GM12878 (cell line): ENCODE results near the gene GPR31. TPM values are rescaled to one million over a fixed set of nuclear protein-coding genes. Genes with fewer than 3 reads are reported as not detected.

Experiments used
- CBX5 ChIP-seq: sonication (generic); IDR thresholded peaks from 2 replicates; pipeline ENCODE4 v1.6.1; 2016; ENCODE audit warnings: low read depth, moderate library complexity, mild to moderate bottlenecking, inconsistent platforms
- CHD2 ChIP-seq: IDR thresholded peaks from 2 replicates; pipeline ENCODE4 v1.6.1; 2011; ENCODE audit warnings: low read depth, low read length, improper control_type of control experiment, borderline replicate concordance
- CREM ChIP-seq: IDR thresholded peaks from 2 replicates; pipeline ENCODE4 v1.6.1; 2014; ENCODE audit warnings: antibody characterized with exemption, low read depth
- EED ChIP-seq: sonication (generic); IDR thresholded peaks from 2 replicates; pipeline ENCODE4 v1.6.1; 2016; ENCODE audit warnings: antibody characterized with exemption, low read depth
- EP300 ChIP-seq, 2 experiments: fragments of 150-350 bp in 1 of 2; IDR thresholded peaks; 2 replicates each; pipeline ENCODE4 v1.6.1; 2011 to 2012; ENCODE audit warnings: low read depth in 2 of 2, low read length in 2 of 2, borderline replicate concordance in 1 of 2, improper control_type of control experiment in 1 of 2, inconsistent platforms in 1 of 2; ENCODE audit not compliant: control insufficient read depth in 1 of 2
- GABPA ChIP-seq: IDR thresholded peaks from 2 replicates; pipeline ENCODE4 v1.6.1; 2014; ENCODE audit warnings: antibody characterized with exemption, low read depth, mild to moderate bottlenecking, inconsistent platforms
- IKZF1 ChIP-seq: fragments of 450-650 bp; conservative IDR thresholded peaks from 2 replicates; pipeline ENCODE4 v1.6.1; 2017; ENCODE audit warnings: antibody characterized with exemption, mild to moderate bottlenecking
- JUND ChIP-seq: IDR thresholded peaks from 2 replicates; pipeline ENCODE4 v1.6.1; 2012; ENCODE audit warnings: low read depth, mild to moderate bottlenecking, low read length, improper control_type of control experiment, moderate library complexity
- RB1 ChIP-seq: fragments of 450-650 bp; formaldehyde crosslinking; IDR thresholded peaks from 2 replicates; pipeline ENCODE4 v1.6.1; 2017; ENCODE audit warnings: mild to moderate bottlenecking, borderline replicate concordance
- RELA ChIP-seq: fragments of 450-650 bp; IDR thresholded peaks from 2 replicates; pipeline ENCODE4 v1.8.0; 2014; ENCODE audit warnings: borderline replicate concordance; ENCODE audit not compliant: partially characterized antibody
- STAT1 ChIP-seq: fragments of 450-650 bp; conservative IDR thresholded peaks from 2 replicates; pipeline ENCODE4 v1.6.1; 2014; ENCODE audit warnings: antibody characterized with exemption, mild to moderate bottlenecking
- ZNF24 ChIP-seq: fragments of 450-650 bp; IDR thresholded peaks from 2 replicates; pipeline ENCODE4 v1.6.1; 2017; ENCODE audit warnings: antibody characterized with exemption, mild to moderate bottlenecking
- polyA plus RNA-seq, 11 experiments: library from polyadenylated mRNA; depleted of rRNA in 4 of 11; unstranded in 6 of 11; stranded (reverse) in 5 of 11; fragments of >200 nt; fragmentation: Nextera tagmentation in 4 of 11; fragmentation: Illumina TruSeq in 1 of 11; extraction: Ambion mirVana in 4 of 11; extraction: Trizol in 1 of 11; gene quantifications; 1 replicate in 1 of 11; 2 replicates in 10 of 11; pipeline versions ENCODE4 v1.2.1 to v1.2.3, GENCODE V29; 2011 to 2016; ENCODE audit warnings: inconsistent platforms in 2 of 11, missing spikeins in 2 of 11, low read depth in 1 of 11
- total RNA-seq, 4 experiments: library from RNA; depleted of rRNA in 3 of 4; stranded (reverse); fragments of >200 nt in 3 of 4; fragmentation: Illumina TruSeq in 1 of 4; extraction: Trizol in 1 of 4; gene quantifications; 2 replicates each; pipeline versions ENCODE4 v1.2.1 to v1.2.3, GENCODE V29; 2013 to 2021
- TF ChIP-seq, protein P1 (sequence below): fragments of 450-650 bp; IDR thresholded peaks from 2 replicates; pipeline ENCODE4 v1.6.1; 2018; ENCODE audit warnings: borderline replicate concordance, mild to moderate bottlenecking; ENCODE audit not compliant: partially characterized antibody
- TF ChIP-seq, protein P2 (sequence below): fragments of 450-650 bp; IDR thresholded peaks from 2 replicates; pipeline ENCODE4 v1.6.1; 2017; ENCODE audit warnings: low read depth, mild to moderate bottlenecking, moderate library complexity
- TF ChIP-seq, protein P3 (sequence below): fragments of 450-650 bp; IDR thresholded peaks from 2 replicates; pipeline ENCODE4 v1.6.1; 2016; ENCODE audit warnings: mild to moderate bottlenecking, moderate library complexity, borderline replicate concordance
- TF ChIP-seq, protein P4 (sequence below): fragments of 450-650 bp; formaldehyde crosslinking; IDR thresholded peaks from 2 replicates; pipeline ENCODE4 v1.5.0; 2022; ENCODE audit warnings: mild to moderate bottlenecking, missing genetic modification characterization
- TF ChIP-seq, protein P5 (sequence below): IDR thresholded peaks from 2 replicates; pipeline ENCODE4 v1.6.1; 2012; ENCODE audit warnings: low read depth, low read length, improper control_type of control experiment

GPR31 gene
- total and polyA plus RNA-seq, 10 of the 15 experiments (the other 5 are each of a cell fraction or from before 2014, with no cell fraction given), result not detected

DNA sequence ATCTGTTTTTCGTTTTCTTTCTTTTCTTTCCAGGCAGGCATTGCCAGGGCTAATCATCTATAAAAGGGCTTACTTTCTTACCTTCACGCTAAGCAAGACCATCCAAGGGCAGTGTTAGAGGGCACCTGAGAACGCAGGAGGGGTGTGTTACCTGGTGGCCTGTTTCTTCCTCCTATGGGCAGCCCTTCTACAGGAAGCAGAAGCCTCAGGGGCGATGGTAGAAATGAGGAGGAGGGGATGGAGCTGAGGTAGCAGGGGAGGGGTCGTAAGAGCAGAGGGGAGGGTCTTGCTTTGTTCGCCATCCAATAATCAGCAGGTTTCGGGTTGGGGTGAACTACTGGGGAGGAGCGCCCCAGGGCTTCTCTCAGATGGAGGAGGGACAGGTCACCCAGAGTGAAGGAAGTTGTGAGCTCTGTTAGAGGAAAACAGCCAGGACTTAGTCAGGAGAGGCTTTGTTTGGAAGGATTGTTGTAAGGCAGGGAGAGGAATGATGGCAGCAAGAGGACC lies 36.4 kb downstream of the GPR31 start (continued):
- TF ChIP-seq, protein P1, sequence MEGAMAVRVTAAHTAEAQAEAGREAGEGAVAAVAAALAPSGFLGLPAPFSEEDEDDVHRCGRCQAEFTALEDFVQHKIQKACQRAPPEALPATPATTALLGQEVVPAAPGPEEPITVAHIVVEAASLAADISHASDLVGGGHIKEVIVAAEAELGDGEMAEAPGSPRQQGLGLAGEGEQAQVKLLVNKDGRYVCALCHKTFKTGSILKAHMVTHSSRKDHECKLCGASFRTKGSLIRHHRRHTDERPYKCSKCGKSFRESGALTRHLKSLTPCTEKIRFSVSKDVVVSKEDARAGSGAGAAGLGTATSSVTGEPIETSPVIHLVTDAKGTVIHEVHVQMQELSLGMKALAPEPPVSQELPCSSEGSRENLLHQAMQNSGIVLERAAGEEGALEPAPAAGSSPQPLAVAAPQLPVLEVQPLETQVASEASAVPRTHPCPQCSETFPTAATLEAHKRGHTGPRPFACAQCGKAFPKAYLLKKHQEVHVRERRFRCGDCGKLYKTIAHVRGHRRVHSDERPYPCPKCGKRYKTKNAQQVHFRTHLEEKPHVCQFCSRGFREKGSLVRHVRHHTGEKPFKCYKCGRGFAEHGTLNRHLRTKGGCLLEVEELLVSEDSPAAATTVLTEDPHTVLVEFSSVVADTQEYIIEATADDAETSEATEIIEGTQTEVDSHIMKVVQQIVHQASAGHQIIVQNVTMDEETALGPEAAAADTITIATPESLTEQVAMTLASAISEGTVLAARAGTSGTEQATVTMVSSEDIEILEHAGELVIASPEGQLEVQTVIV, result no peak
- TF ChIP-seq RB1, result no peak
- no peak for TF ChIP-seq EED
- TF ChIP-seq GABPA, result no peak
- no peak for TF ChIP-seq RELA
- no peak for TF ChIP-seq CBX5
- TF ChIP-seq CHD2, result no peak
- TF ChIP-seq STAT1, result no peak
- TF ChIP-seq EP300 (IDR thresholded peaks at IDR 0.05; ENCODE audit: borderline replicate concordance in 1 of 2, control insufficient read depth in 1 of 2, low read depth in 2 of 2, low read length in 2 of 2), result 0 out of 4 replicates have a peak, but pooled peaks of 1 of the 2 experiments have one; percentile 8
- TF ChIP-seq IKZF1, result no peak
- TF ChIP-seq CREM, result no peak
- TF ChIP-seq, protein P2, sequence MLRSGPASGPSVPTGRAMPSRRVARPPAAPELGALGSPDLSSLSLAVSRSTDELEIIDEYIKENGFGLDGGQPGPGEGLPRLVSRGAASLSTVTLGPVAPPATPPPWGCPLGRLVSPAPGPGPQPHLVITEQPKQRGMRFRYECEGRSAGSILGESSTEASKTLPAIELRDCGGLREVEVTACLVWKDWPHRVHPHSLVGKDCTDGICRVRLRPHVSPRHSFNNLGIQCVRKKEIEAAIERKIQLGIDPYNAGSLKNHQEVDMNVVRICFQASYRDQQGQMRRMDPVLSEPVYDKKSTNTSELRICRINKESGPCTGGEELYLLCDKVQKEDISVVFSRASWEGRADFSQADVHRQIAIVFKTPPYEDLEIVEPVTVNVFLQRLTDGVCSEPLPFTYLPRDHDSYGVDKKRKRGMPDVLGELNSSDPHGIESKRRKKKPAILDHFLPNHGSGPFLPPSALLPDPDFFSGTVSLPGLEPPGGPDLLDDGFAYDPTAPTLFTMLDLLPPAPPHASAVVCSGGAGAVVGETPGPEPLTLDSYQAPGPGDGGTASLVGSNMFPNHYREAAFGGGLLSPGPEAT, result no peak
- TF ChIP-seq, protein P3, sequence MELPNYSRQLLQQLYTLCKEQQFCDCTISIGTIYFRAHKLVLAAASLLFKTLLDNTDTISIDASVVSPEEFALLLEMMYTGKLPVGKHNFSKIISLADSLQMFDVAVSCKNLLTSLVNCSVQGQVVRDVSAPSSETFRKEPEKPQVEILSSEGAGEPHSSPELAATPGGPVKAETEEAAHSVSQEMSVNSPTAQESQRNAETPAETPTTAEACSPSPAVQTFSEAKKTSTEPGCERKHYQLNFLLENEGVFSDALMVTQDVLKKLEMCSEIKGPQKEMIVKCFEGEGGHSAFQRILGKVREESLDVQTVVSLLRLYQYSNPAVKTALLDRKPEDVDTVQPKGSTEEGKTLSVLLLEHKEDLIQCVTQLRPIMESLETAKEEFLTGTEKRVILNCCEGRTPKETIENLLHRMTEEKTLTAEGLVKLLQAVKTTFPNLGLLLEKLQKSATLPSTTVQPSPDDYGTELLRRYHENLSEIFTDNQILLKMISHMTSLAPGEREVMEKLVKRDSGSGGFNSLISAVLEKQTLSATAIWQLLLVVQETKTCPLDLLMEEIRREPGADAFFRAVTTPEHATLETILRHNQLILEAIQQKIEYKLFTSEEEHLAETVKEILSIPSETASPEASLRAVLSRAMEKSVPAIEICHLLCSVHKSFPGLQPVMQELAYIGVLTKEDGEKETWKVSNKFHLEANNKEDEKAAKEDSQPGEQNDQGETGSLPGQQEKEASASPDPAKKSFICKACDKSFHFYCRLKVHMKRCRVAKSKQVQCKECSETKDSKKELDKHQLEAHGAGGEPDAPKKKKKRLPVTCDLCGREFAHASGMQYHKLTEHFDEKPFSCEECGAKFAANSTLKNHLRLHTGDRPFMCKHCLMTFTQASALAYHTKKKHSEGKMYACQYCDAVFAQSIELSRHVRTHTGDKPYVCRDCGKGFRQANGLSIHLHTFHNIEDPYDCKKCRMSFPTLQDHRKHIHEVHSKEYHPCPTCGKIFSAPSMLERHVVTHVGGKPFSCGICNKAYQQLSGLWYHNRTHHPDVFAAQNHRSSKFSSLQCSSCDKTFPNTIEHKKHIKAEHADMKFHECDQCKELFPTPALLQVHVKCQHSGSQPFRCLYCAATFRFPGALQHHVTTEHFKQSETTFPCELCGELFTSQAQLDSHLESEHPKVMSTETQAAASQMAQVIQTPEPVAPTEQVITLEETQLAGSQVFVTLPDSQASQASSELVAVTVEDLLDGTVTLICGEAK, result no peak
- TF ChIP-seq, protein P4, sequence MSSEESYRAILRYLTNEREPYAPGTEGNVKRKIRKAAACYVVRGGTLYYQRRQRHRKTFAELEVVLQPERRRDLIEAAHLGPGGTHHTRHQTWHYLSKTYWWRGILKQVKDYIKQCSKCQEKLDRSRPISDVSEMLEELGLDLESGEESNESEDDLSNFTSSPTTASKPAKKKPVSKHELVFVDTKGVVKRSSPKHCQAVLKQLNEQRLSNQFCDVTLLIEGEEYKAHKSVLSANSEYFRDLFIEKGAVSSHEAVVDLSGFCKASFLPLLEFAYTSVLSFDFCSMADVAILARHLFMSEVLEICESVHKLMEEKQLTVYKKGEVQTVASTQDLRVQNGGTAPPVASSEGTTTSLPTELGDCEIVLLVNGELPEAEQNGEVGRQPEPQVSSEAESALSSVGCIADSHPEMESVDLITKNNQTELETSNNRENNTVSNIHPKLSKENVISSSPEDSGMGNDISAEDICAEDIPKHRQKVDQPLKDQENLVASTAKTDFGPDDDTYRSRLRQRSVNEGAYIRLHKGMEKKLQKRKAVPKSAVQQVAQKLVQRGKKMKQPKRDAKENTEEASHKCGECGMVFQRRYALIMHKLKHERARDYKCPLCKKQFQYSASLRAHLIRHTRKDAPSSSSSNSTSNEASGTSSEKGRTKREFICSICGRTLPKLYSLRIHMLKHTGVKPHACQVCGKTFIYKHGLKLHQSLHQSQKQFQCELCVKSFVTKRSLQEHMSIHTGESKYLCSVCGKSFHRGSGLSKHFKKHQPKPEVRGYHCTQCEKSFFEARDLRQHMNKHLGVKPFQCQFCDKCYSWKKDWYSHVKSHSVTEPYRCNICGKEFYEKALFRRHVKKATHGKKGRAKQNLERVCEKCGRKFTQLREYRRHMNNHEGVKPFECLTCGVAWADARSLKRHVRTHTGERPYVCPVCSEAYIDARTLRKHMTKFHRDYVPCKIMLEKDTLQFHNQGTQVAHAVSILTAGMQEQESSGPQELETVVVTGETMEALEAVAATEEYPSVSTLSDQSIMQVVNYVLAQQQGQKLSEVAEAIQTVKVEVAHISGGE (CRISPR knock-in tag), result no peak
- TF ChIP-seq JUND, result no peak
- TF ChIP-seq, protein P5, sequence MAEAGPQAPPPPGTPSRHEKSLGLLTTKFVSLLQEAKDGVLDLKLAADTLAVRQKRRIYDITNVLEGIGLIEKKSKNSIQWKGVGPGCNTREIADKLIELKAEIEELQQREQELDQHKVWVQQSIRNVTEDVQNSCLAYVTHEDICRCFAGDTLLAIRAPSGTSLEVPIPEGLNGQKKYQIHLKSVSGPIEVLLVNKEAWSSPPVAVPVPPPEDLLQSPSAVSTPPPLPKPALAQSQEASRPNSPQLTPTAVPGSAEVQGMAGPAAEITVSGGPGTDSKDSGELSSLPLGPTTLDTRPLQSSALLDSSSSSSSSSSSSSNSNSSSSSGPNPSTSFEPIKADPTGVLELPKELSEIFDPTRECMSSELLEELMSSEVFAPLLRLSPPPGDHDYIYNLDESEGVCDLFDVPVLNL, result no peak
- TF ChIP-seq ZNF24, result no peak
